ENCODE results near the gene SEPHS2. TPM values are rescaled to one million over a fixed set of nuclear protein-coding genes. Genes with fewer than 3 reads are reported as not detected.

Gene SEPHS2
- total and polyA plus RNA-seq, 2 donors (not counting 3 experiments of a cell fraction or from before 2014, with no cell fraction given): 22.9 to 32.8 TPM

DNA sequence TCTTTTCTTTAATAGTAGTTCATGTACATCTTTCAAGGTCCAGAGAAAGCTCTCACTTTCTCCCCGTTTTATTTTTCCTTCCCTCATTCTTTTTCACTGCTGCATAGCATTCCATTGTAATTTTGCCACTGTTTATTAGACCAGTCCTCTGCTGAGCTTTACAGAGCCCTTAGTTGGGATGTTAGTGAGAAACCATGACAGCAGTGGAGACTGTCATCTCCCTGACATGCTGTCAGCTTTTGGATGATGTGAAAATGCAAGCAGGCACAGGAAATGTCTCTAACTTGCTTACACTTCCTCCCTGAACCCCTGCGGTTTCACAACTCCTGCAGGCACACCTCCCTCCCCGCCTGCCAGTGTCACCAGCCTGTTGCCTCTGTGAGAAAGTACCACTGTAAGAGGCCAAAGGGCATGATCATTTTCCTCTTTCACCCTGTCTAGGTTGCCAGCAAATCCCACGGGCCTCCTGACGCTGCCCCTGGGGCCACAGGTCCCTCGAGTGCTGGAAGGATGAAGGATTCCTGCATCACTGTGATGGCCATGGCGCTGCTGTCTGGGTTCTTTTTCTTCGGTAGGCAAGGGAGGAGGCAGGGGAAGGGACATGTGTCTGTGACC lies 26.8 kb upstream of the SEPHS2 start, which contains the start of gene ITGAL:
Gene ITGAL, plus strand, starts transcription at position 415 of the 615 bp plus-strand sequence. Its CDS starts 96 bp downstream, at position 511.
- Histone ChIP-seq H3K4me2 (ENCODE audit: insufficient read depth, low read length) (no peak within 1 kb of the TSS), H3K4me3 (replicated peaks in 1 of 3; ENCODE audit: insufficient read depth in 1 of 3, low read depth in 1 of 3, low read length in 3 of 3) (no peak within 1 kb of the TSS), H3K9me3 (replicated peaks; ENCODE audit: control insufficient read depth, insufficient read depth, low read length) (no peaks in the 10 kb centered on the region), H3K9me1 (replicated peaks; ENCODE audit: control insufficient read depth, extremely low read depth, insufficient read depth, low read length) (no peaks in the 10 kb centered on the region), H2AFZ (ENCODE audit: low read depth, low read length) (no peak within 1 kb of the TSS), H3K9ac (replicated peaks; ENCODE audit: extremely low read depth, insufficient read depth, low read length) (no peak within 1 kb of the TSS), H3K27me3 (ENCODE audit: control insufficient read depth in 2 of 2, insufficient read depth in 2 of 2, low read length in 2 of 2) (peaks cover 22 to 28% of the 10 kb centered on the region in 2 experiments), H3K4me1 (ENCODE audit: control insufficient read depth, extremely low read depth, insufficient read depth, low read length) (no peaks in the 10 kb centered on the region), H3K79me2 (ENCODE audit: control insufficient read depth, insufficient read depth, low read length) (no peaks in the 10 kb centered on the region), H3K27ac (ENCODE audit: insufficient read depth, low read depth, low read length) (no peak within 1 kb of the TSS), H3K36me3 (ENCODE audit: control insufficient read depth in 2 of 2, extremely low read depth in 1 of 2, insufficient read depth in 2 of 2, low read length in 2 of 2) (no peaks in the 10 kb centered on the region), H4K20me1 (replicated peaks; ENCODE audit: control insufficient read depth, extremely low read depth, insufficient read depth, low read length) (no peaks in the 10 kb centered on the region)
- ChIA-PET POLR2A (interaction anchor here (0.6 kb wide), 1 partner anchor 11 kb away, joined by 5 read pairs; no protein-coding TSS in a partner anchor), CTCF (interaction anchor here (0.6 to 1.5 kb wide), 3 partner anchors 16 to 301 kb away, joined by 3 read pairs; no protein-coding TSS in a partner anchor)
- BruUV-seq (replicated peaks): no TSS peak
- no peak for FAIRE-seq
- dilution Hi-C loops (cut with MboI; ENCODE audit: extremely low pct_ligation_motif_present, low sequenced_read_pairs): no loop called here
- TF ChIP-seq MYC (IDR thresholded peaks at IDR 0.05; ENCODE audit: low read depth, low read length): no peak
- TF ChIP-seq POLR2A (IDR thresholded peaks at IDR 0.05; ENCODE audit: low read depth, low read length): no peak
- TF ChIP-seq POLR2AphosphoS5 (IDR thresholded peaks at IDR 0.05; ENCODE audit: insufficient read depth, low read depth, low read length): no peak
- no peak for TF ChIP-seq EZH2 (IDR thresholded peaks at IDR 0.05; ENCODE audit: borderline replicate concordance, low read depth, low read length, severe bottlenecking)
- no peak for TF ChIP-seq FOS (IDR thresholded peaks at IDR 0.05; ENCODE audit: borderline replicate concordance, insufficient read depth, low read length)
- TF ChIP-seq, protein P1, sequence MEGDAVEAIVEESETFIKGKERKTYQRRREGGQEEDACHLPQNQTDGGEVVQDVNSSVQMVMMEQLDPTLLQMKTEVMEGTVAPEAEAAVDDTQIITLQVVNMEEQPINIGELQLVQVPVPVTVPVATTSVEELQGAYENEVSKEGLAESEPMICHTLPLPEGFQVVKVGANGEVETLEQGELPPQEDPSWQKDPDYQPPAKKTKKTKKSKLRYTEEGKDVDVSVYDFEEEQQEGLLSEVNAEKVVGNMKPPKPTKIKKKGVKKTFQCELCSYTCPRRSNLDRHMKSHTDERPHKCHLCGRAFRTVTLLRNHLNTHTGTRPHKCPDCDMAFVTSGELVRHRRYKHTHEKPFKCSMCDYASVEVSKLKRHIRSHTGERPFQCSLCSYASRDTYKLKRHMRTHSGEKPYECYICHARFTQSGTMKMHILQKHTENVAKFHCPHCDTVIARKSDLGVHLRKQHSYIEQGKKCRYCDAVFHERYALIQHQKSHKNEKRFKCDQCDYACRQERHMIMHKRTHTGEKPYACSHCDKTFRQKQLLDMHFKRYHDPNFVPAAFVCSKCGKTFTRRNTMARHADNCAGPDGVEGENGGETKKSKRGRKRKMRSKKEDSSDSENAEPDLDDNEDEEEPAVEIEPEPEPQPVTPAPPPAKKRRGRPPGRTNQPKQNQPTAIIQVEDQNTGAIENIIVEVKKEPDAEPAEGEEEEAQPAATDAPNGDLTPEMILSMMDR (IDR thresholded peaks at IDR 0.05; ENCODE audit: extremely low read depth in 1 of 2, insufficient read depth in 1 of 2, low read depth in 1 of 2, low read length in 2 of 2): no peak
- TF ChIP-seq, protein P2, sequence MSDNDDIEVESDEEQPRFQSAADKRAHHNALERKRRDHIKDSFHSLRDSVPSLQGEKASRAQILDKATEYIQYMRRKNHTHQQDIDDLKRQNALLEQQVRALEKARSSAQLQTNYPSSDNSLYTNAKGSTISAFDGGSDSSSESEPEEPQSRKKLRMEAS (IDR thresholded peaks at IDR 0.05; ENCODE audit: insufficient read depth, insufficient read length): no peak
- no peak for TF ChIP-seq GATA2 (IDR thresholded peaks at IDR 0.05; ENCODE audit: insufficient read depth, insufficient read length, low read depth, low read length)
- TF ChIP-seq JUN (IDR thresholded peaks at IDR 0.05; ENCODE audit: borderline replicate concordance, insufficient read depth, insufficient read length, low read depth): no peak
- intact Hi-C loops (cut with micrococcal nuclease): no loop called here
- no peak for DNase-seq (ENCODE audit: low read depth, low spot score)
